K562 (cell line): Measurements from ENCODE around the gene VENTX.

Experiments
- CTCF ChIP-seq, 3 experiments: IDR thresholded peaks in 2 of 3; conservative IDR thresholded peaks in 1 of 3; 2 replicates each; pipeline ENCODE4 v1.5.1; 2011 to 2012; ENCODE audit warnings: low read length in 3 of 3, mild to moderate bottlenecking in 3 of 3, control low read depth in 2 of 3, improper control_type of control experiment in 1 of 3, inconsistent platforms in 1 of 3, low read depth in 1 of 3, mixed read lengths in 1 of 3, moderate library complexity in 1 of 3; ENCODE audit not compliant: insufficient read depth in 2 of 3
- NR0B1 ChIP-seq: fragments of 450-650 bp; IDR thresholded peaks from one replicate; pipeline ENCODE4 v1.6.1; 2018; ENCODE audit warnings: mild to moderate bottlenecking, moderate library complexity; ENCODE audit not compliant: partially characterized antibody
- POLR2G ChIP-seq: fragments of 200-400 bp; formaldehyde crosslinking; IDR thresholded peaks from 2 replicates; pipeline ENCODE4 v1.6.1; 2017; ENCODE audit warnings: low read depth, mild to moderate bottlenecking, antibody characterized with exemption, low read length, moderate library complexity
- ZNF263 ChIP-seq: sonication (generic); formaldehyde crosslinking; IDR thresholded peaks from 2 replicates; pipeline ENCODE4 v1.8.0; 2022; ENCODE audit warnings: mild to moderate bottlenecking, missing genetic modification reagents, borderline replicate concordance

GRCh38 chr10:133277277-133277992 lies 39.8 kb downstream of the VENTX start:
- TF ChIP-seq ZNF263 = no peak
- peak; percentile 53; the same call in 1 of the 2 replicates for TF ChIP-seq POLR2G
- no peak for TF ChIP-seq NR0B1
- TF ChIP-seq CTCF (IDR thresholded peaks at IDR 0.05 in 2 of 3, conservative IDR thresholded peaks at IDR 0.05 in 1 of 3; ENCODE audit: insufficient read depth in 2 of 3, low read depth in 1 of 3, low read length in 3 of 3) = no peak
